Peyer's patch (tissue), 4 donors: Measurements from ENCODE around the gene NPTX1.

Experiments
- POLR2A ChIP-seq, 2 donors: fragments of 450-650 bp; IDR thresholded peaks; one replicate each; pipeline ENCODE4 v1.5.1; 2017; ENCODE audit warnings: antibody characterized with exemption in 2 of 2, mild to moderate bottlenecking in 2 of 2, moderate library complexity in 2 of 2
- TF ChIP-seq, protein P1 (sequence below), 6 experiments: fragments of 450-650 bp in 4 of 6; fragments of 200-600 bp in 2 of 6; sonication (generic) in 1 of 6; IDR thresholded peaks; one replicate each; pipeline ENCODE4 v1.5.1; 2017 to 2019; ENCODE audit warnings: antibody characterized with exemption in 6 of 6, mild to moderate bottlenecking in 3 of 6, moderate library complexity in 1 of 6

GRCh38 chr17:80464486-80464885 is 11.9 kb downstream of the NPTX1 start:
- TF ChIP-seq, protein P1, sequence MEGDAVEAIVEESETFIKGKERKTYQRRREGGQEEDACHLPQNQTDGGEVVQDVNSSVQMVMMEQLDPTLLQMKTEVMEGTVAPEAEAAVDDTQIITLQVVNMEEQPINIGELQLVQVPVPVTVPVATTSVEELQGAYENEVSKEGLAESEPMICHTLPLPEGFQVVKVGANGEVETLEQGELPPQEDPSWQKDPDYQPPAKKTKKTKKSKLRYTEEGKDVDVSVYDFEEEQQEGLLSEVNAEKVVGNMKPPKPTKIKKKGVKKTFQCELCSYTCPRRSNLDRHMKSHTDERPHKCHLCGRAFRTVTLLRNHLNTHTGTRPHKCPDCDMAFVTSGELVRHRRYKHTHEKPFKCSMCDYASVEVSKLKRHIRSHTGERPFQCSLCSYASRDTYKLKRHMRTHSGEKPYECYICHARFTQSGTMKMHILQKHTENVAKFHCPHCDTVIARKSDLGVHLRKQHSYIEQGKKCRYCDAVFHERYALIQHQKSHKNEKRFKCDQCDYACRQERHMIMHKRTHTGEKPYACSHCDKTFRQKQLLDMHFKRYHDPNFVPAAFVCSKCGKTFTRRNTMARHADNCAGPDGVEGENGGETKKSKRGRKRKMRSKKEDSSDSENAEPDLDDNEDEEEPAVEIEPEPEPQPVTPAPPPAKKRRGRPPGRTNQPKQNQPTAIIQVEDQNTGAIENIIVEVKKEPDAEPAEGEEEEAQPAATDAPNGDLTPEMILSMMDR (IDR thresholded peaks at IDR 0.05), result no peak
- no peak for TF ChIP-seq POLR2A (IDR thresholded peaks at IDR 0.05)
